HFFc6 (cell line): ENCODE results near the gene TOMM5. TPM values are rescaled to one million over a fixed set of nuclear protein-coding genes. Genes with fewer than 3 reads are reported as not detected.

Source experiments
- DNase-seq: peaks from one replicate; pipeline ENCODE4 v3.0.0-alpha.2; 2018
- H3K27ac Mint-ChIP-seq: 2 replicates; pipeline ENCODE4 v1.8.0; 2020; ENCODE audit warnings: mild to moderate bottlenecking, mixed read lengths
- H3K27me3 Mint-ChIP-seq: 2 replicates; pipeline ENCODE4 v1.8.0; 2021; ENCODE audit warnings: mild to moderate bottlenecking, moderate library complexity, mixed read lengths; ENCODE audit not compliant: insufficient read depth
- H3K36me3 Mint-ChIP-seq: 2 replicates; pipeline ENCODE4 v1.8.0; 2021; ENCODE audit warnings: low read depth, mixed read lengths
- H3K4me1 Mint-ChIP-seq: 2 replicates; pipeline ENCODE4 v1.8.0; 2020; ENCODE audit warnings: low read depth, mixed read lengths
- H3K4me3 Mint-ChIP-seq: 2 replicates; pipeline ENCODE4 v1.8.0; 2020; ENCODE audit warnings: mild to moderate bottlenecking, moderate library complexity, mixed read lengths
- H3K9me3 Mint-ChIP-seq: 2 replicates; pipeline ENCODE4 v1.8.0; 2020; ENCODE audit warnings: mild to moderate bottlenecking, mixed read lengths
- total RNA-seq, 6 experiments: library from RNA; stranded (reverse); fragmentation: NEBNext Ultra II Directional; extraction: Animal tissue kit (Norgen Biotek cat#: 25700); gene quantifications; 2 replicates in 1 of 6; 3 replicates in 5 of 6; pipeline ENCODE4 v1.2.3, GENCODE V29; 2021
- TF ChIP-seq, protein P1 (sequence below): fragments of 200-600 bp; sonication (generic); IDR thresholded peaks from 2 replicates; pipeline ENCODE4 v1.5.0; 2021; ENCODE audit warnings: antibody characterized with exemption, mild to moderate bottlenecking

The TOMM5 gene
- total RNA-seq, 6 experiments from 2014 or later = 140 to 166 (median 148) TPM

DNA sequence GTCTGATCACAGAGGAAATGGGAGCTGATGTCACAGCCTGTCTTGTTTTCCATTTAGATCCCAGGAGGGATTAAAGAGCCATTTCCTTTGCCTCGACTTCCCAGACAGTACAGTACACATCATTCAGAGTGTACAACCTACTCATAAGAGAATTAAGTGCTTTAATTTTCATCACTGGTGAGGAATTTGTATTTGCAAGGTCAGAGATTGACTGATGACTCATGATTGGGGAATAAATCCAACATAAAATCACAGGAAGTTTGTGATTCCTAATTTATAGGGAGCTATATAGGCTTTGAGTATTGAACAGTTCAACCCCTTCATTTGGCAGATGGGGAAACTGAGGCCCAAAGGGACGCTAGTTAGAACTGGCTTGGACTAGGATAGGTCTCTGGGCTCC is 4.1 kb upstream of the TOMM5 start:
- Mint-ChIP-seq H3K4me3 (no peak overlapping the region; the same call in 1 of the 2 replicates), H3K27ac (no peak overlapping the region), H3K27me3 (peaks cover 2% of the 10 kb centered on the region; the same call in 1 of the 2 replicates), H3K4me1 (peaks cover 26% of the 10 kb centered on the region), H3K36me3 (peaks cover 10% of the 10 kb centered on the region), H3K9me3 (peaks cover 3% of the 10 kb centered on the region; the same call in 1 of the 2 replicates)
- no peak for DNase-seq
- TF ChIP-seq, protein P1, sequence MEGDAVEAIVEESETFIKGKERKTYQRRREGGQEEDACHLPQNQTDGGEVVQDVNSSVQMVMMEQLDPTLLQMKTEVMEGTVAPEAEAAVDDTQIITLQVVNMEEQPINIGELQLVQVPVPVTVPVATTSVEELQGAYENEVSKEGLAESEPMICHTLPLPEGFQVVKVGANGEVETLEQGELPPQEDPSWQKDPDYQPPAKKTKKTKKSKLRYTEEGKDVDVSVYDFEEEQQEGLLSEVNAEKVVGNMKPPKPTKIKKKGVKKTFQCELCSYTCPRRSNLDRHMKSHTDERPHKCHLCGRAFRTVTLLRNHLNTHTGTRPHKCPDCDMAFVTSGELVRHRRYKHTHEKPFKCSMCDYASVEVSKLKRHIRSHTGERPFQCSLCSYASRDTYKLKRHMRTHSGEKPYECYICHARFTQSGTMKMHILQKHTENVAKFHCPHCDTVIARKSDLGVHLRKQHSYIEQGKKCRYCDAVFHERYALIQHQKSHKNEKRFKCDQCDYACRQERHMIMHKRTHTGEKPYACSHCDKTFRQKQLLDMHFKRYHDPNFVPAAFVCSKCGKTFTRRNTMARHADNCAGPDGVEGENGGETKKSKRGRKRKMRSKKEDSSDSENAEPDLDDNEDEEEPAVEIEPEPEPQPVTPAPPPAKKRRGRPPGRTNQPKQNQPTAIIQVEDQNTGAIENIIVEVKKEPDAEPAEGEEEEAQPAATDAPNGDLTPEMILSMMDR = no peak

DNA sequence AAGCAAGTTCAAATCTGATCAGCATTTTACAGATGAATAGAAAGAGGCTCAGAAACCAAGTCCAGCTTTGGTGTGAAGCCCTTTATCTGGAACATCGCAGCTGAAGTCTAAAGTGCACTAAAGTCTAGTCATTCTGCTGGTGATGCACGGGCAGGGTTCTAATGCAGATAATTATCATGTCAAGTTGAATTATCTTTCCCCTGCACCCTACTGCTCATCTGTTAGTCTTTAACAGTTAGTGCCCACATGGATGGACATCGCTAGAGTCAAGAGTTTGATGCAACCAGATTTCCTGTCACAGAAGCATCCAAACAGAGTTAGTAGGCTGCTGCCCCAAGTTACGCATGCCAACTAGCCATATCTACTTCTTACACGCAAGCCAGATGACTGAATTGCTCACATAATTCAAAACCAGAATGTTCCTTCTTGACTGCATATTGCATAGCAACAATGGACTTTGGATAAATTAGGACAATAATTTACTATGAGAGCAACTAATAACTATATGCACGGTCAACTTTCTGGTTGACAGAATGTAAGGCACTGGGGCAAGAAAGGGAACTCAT is 1.6 kb upstream of the TOMM5 start:
- Mint-ChIP-seq H3K4me3 (peak overlapping the region; percentile 34; the same call in 1 of the 2 replicates), H3K36me3 (peaks cover 19% of the 10 kb centered on the region), H3K9me3 (no peaks in the 10 kb centered on the region; the same call in 1 of the 2 replicates), H3K4me1 (peaks cover 43% of the 10 kb centered on the region), H3K27ac (peak overlapping the region; percentile 26; the same call in 1 of the 2 replicates), H3K27me3 (no peaks in the 10 kb centered on the region; the same call in 1 of the 2 replicates)
- TF ChIP-seq, protein P1 = no peak
- DNase-seq = no peak

DNA sequence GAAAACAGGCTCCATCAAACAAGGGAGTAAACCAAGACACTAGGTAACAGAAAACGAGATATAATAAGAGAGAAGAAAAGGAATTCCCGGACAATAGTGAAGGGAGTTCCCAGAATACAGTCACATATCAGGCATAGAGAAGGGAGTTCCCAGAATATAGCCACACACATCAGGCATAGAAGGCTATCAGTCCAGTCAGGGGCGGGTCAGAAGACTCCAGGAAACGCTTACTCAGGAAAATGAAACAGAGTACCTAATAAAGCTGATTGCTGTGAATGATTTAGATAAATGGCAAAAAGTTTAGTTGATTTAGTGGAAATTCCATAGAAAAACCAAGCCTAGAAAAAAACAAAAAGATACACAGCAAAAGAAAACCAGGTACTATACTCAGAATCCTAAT is 4.9 kb downstream of the TOMM5 start:
- no peaks in the 10 kb centered on the region; the same call in 1 of the 2 replicates for H3K27me3 Mint-ChIP-seq
- peaks cover 41% of the 10 kb centered on the region for H3K36me3 Mint-ChIP-seq
- peaks cover 21% of the 10 kb centered on the region for H3K4me1 Mint-ChIP-seq
- no peak overlapping the region for H3K4me3 Mint-ChIP-seq
- H3K27ac Mint-ChIP-seq = no peak overlapping the region
- H3K9me3 Mint-ChIP-seq = no peaks in the 10 kb centered on the region; the same call in 1 of the 2 replicates
- no peak for DNase-seq
- TF ChIP-seq, protein P1 = no peak

DNA sequence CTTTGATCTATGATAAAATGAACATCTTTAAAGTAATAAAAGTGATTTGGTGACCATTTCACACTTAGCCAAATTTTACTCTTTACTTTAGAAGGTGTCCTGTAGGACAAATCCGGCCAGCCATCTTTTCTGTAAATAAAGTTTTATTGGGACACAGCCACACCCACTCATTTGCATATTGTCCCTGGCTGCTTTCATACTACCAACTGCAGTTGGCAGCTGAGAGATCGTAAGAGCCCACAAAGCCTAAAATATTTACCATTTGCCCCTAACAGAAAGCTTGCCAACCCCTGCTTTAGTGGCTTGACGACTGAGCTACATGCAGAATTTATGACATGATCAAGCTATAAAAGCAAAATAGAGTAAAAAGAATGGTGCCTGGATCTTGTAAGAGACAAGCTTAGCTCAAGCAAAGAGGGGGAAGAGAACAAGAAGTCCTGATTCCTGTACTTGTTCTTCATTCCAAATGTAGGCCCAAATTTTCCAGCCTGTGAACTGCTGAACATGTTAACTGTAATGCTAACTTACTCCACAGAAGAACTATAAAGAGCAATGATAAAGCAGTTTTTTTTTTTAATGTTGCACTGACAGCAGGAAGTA is 8.8 kb downstream of the TOMM5 start:
- Mint-ChIP-seq H3K27ac (no peak overlapping the region), H3K4me1 (no peaks in the 10 kb centered on the region)
- no peak for DNase-seq

DNA sequence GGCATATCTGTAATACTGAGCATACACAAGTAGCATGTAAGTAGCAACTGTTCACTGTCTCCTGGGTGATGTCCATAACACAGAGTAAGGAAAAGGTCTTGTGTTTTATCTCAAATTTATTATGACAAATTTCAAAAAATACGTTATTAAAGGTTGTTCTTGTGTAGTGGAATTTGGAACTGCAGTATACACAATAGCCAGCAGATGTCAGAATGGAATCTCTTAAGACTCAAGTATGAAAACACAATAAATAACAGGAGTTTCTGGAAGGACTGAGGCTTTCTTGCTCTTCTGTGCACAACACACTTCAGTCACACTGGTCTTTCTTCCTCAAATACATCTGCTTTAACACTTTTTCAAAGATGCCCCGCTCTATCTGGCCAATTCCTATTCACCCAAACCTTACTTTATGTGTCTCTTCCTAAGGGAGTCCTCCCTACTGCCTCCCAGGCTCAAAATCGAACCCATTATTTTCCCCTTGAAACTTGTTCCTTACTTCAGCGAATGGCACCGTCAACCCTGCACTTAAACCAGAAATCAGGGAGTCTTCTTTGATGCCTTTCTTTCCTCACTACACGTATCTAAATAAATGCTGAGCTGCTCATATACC is 9.7 kb downstream of the TOMM5 start:
- no peaks in the 10 kb centered on the region; the same call in 1 of the 2 replicates for H3K27me3 Mint-ChIP-seq
- no peaks in the 10 kb centered on the region for H3K4me1 Mint-ChIP-seq
- H3K9me3 Mint-ChIP-seq = no peaks in the 10 kb centered on the region
- H3K4me3 Mint-ChIP-seq = no peak overlapping the region
- H3K36me3 Mint-ChIP-seq = peaks cover 15% of the 10 kb centered on the region; the same call in 1 of the 2 replicates
- peak; percentile 63 for DNase-seq
- peak overlapping the region; percentile 27; the same call in 1 of the 2 replicates for H3K27ac Mint-ChIP-seq
- TF ChIP-seq, protein P1 = peak; percentile 87

More for the DNA sequence above, 8.8 kb downstream of the TOMM5 start:
- H3K36me3 Mint-ChIP-seq = peaks cover 19% of the 10 kb centered on the region; the same call in 1 of the 2 replicates
- TF ChIP-seq, protein P1 = no peak
- no peaks in the 10 kb centered on the region; the same call in 1 of the 2 replicates for H3K27me3 Mint-ChIP-seq
- no peak overlapping the region for H3K4me3 Mint-ChIP-seq
- H3K9me3 Mint-ChIP-seq = no peaks in the 10 kb centered on the region
